ENCODE measurements around the gene PPM1L. TPM values are rescaled to one million over a fixed set of nuclear protein-coding genes. Genes with fewer than 3 reads are reported as not detected.

PPM1L gene
- total and polyA plus RNA-seq, 10 of the 15 experiments (the other 5 are each of a cell fraction or from before 2014, with no cell fraction given), result under 0.01 to 0.33 (median 0.06) TPM; not detected in 1

GRCh38 chr3:160827516-160827915 lies 71.5 kb downstream of the PPM1L start (continued):
- TF ChIP-seq ZNF217 (IDR thresholded peaks at IDR 0.05) (no peak), ZNF384 (IDR thresholded peaks at IDR 0.05; ENCODE audit: borderline replicate concordance, low read depth, low read length) (no peak), SREBF2 (IDR thresholded peaks at IDR 0.05; ENCODE audit: low read length) (no peak), HCFC1 (IDR thresholded peaks at IDR 0.05; ENCODE audit: low read length) (no peak), ZZZ3 (IDR thresholded peaks at IDR 0.05; ENCODE audit: control insufficient read depth, insufficient read length, low read depth) (no peak)
- TF ChIP-seq, protein P1, sequence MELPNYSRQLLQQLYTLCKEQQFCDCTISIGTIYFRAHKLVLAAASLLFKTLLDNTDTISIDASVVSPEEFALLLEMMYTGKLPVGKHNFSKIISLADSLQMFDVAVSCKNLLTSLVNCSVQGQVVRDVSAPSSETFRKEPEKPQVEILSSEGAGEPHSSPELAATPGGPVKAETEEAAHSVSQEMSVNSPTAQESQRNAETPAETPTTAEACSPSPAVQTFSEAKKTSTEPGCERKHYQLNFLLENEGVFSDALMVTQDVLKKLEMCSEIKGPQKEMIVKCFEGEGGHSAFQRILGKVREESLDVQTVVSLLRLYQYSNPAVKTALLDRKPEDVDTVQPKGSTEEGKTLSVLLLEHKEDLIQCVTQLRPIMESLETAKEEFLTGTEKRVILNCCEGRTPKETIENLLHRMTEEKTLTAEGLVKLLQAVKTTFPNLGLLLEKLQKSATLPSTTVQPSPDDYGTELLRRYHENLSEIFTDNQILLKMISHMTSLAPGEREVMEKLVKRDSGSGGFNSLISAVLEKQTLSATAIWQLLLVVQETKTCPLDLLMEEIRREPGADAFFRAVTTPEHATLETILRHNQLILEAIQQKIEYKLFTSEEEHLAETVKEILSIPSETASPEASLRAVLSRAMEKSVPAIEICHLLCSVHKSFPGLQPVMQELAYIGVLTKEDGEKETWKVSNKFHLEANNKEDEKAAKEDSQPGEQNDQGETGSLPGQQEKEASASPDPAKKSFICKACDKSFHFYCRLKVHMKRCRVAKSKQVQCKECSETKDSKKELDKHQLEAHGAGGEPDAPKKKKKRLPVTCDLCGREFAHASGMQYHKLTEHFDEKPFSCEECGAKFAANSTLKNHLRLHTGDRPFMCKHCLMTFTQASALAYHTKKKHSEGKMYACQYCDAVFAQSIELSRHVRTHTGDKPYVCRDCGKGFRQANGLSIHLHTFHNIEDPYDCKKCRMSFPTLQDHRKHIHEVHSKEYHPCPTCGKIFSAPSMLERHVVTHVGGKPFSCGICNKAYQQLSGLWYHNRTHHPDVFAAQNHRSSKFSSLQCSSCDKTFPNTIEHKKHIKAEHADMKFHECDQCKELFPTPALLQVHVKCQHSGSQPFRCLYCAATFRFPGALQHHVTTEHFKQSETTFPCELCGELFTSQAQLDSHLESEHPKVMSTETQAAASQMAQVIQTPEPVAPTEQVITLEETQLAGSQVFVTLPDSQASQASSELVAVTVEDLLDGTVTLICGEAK (IDR thresholded peaks at IDR 0.05; ENCODE audit: borderline replicate concordance), result no peak
- TF ChIP-seq, protein P2, sequence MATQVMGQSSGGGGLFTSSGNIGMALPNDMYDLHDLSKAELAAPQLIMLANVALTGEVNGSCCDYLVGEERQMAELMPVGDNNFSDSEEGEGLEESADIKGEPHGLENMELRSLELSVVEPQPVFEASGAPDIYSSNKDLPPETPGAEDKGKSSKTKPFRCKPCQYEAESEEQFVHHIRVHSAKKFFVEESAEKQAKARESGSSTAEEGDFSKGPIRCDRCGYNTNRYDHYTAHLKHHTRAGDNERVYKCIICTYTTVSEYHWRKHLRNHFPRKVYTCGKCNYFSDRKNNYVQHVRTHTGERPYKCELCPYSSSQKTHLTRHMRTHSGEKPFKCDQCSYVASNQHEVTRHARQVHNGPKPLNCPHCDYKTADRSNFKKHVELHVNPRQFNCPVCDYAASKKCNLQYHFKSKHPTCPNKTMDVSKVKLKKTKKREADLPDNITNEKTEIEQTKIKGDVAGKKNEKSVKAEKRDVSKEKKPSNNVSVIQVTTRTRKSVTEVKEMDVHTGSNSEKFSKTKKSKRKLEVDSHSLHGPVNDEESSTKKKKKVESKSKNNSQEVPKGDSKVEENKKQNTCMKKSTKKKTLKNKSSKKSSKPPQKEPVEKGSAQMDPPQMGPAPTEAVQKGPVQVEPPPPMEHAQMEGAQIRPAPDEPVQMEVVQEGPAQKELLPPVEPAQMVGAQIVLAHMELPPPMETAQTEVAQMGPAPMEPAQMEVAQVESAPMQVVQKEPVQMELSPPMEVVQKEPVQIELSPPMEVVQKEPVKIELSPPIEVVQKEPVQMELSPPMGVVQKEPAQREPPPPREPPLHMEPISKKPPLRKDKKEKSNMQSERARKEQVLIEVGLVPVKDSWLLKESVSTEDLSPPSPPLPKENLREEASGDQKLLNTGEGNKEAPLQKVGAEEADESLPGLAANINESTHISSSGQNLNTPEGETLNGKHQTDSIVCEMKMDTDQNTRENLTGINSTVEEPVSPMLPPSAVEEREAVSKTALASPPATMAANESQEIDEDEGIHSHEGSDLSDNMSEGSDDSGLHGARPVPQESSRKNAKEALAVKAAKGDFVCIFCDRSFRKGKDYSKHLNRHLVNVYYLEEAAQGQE (IDR thresholded peaks at IDR 0.05; ENCODE audit: low read depth, low read length), result no peak
- TF ChIP-seq, protein P3, sequence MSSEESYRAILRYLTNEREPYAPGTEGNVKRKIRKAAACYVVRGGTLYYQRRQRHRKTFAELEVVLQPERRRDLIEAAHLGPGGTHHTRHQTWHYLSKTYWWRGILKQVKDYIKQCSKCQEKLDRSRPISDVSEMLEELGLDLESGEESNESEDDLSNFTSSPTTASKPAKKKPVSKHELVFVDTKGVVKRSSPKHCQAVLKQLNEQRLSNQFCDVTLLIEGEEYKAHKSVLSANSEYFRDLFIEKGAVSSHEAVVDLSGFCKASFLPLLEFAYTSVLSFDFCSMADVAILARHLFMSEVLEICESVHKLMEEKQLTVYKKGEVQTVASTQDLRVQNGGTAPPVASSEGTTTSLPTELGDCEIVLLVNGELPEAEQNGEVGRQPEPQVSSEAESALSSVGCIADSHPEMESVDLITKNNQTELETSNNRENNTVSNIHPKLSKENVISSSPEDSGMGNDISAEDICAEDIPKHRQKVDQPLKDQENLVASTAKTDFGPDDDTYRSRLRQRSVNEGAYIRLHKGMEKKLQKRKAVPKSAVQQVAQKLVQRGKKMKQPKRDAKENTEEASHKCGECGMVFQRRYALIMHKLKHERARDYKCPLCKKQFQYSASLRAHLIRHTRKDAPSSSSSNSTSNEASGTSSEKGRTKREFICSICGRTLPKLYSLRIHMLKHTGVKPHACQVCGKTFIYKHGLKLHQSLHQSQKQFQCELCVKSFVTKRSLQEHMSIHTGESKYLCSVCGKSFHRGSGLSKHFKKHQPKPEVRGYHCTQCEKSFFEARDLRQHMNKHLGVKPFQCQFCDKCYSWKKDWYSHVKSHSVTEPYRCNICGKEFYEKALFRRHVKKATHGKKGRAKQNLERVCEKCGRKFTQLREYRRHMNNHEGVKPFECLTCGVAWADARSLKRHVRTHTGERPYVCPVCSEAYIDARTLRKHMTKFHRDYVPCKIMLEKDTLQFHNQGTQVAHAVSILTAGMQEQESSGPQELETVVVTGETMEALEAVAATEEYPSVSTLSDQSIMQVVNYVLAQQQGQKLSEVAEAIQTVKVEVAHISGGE (CRISPR knock-in tag; IDR thresholded peaks at IDR 0.05), result no peak

All from GM12878 (cell line).